Lower lobe of right lung (tissue), 2 donors: ENCODE results near the gene STK32C. TPM values are rescaled to one million over a fixed set of nuclear protein-coding genes. Genes with fewer than 3 reads are reported as not detected.

ENCODE experiments used
- ATAC-seq, 2 donors: fragments of 200-7000 bp; cut with Tn5 transposase; one replicate each; pipeline ENCODE4 v1.9.1; 2020 to 2022; ENCODE audit warnings: mild to moderate bottlenecking in 2 of 2, moderate library complexity in 2 of 2
- DNase-seq: peaks from one replicate; pipeline ENCODE4 v3.0.0-alpha.2; 2020
- H3K27ac ChIP-seq: fragments of 200-600 bp; one replicate; pipeline ENCODE4 v1.8.0; 2022
- H3K27me3 ChIP-seq: fragments of 200-600 bp; one replicate; pipeline ENCODE4 v1.8.0; 2022; ENCODE audit warnings: low read depth
- H3K36me3 ChIP-seq: fragments of 200-600 bp; one replicate; pipeline ENCODE4 v1.8.0; 2022; ENCODE audit warnings: mild to moderate bottlenecking
- H3K4me1 ChIP-seq: fragments of 200-600 bp; one replicate; pipeline ENCODE4 v1.8.0; 2022
- H3K4me3 ChIP-seq: fragments of 200-600 bp; one replicate; pipeline ENCODE4 v1.8.0; 2022; ENCODE audit warnings: mild to moderate bottlenecking
- H3K9me3 ChIP-seq: fragments of 200-600 bp; one replicate; pipeline ENCODE4 v1.8.0; 2022
- CTCF ChIP-seq: fragments of 200-600 bp; IDR thresholded peaks from one replicate; pipeline ENCODE4 v1.8.0; 2022; ENCODE audit warnings: antibody characterized with exemption, mild to moderate bottlenecking
- intact Hi-C: fragments of 100-400 bp; cut with DNase I; formaldehyde crosslinking; loops from one replicate; pipeline ENCODE4 v1.11.0; 2022
- total RNA-seq: library from RNA; stranded (reverse); fragmentation: NEBNext Ultra II Directional; extraction: Animal tissue kit (Norgen Biotek cat#: 25700); gene quantifications from one replicate; pipeline ENCODE4 v1.2.1, GENCODE V29; 2021
- donor health status: DM: no; HTN: yes; CAD: no; lungs with severe emphysema.

The STK32C gene
- total RNA-seq, 1 donor from 2014 or later: 14.1 TPM

GRCh38 chr10:132237396-132237795 lies 70.4 kb downstream of the STK32C start:
- intact Hi-C loops: no loop called here
- ATAC-seq: no peak
- DNase-seq: no peak
- H3K36me3 ChIP-seq: no peaks in the 10 kb centered on the region
- no peak for TF ChIP-seq CTCF
- peaks cover 5% of the 10 kb centered on the region for H3K4me1 ChIP-seq
- H3K27ac ChIP-seq: no peak overlapping the region
- H3K4me3 ChIP-seq: no peak overlapping the region
- H3K27me3 ChIP-seq: no peaks in the 10 kb centered on the region
- H3K9me3 ChIP-seq: no peaks in the 10 kb centered on the region

- no peaks in the 10 kb centered on the region for H3K9me3 ChIP-seq
- ATAC-seq (no peak), DNase-seq (no peak)
- TF ChIP-seq CTCF: no peak
- no peaks in the 10 kb centered on the region for H3K36me3 ChIP-seq
- intact Hi-C loops: no loop called here
- H3K4me3 ChIP-seq: no peak overlapping the region
- no peaks in the 10 kb centered on the region for H3K27me3 ChIP-seq
- H3K4me1 ChIP-seq: peaks cover 5% of the 10 kb centered on the region
- H3K27ac ChIP-seq: no peak overlapping the region
These were observed 70.9 kb downstream of the STK32C start for GRCh38 chr10:132236881-132237280.

- TF ChIP-seq CTCF: no peak
- no peak for DNase-seq
- H3K27ac ChIP-seq: no peak overlapping the region
- no peaks in the 10 kb centered on the region for H3K36me3 ChIP-seq
- no peaks in the 10 kb centered on the region for H3K27me3 ChIP-seq
- no peaks in the 10 kb centered on the region for H3K9me3 ChIP-seq
- intact Hi-C loops: no loop called here
- peaks cover 5% of the 10 kb centered on the region for H3K4me1 ChIP-seq
- no peak for ATAC-seq
- H3K4me3 ChIP-seq: no peak overlapping the region
These were observed 71.6 kb downstream of the STK32C start for GRCh38 chr10:132236161-132236560.

GRCh38 chr10:132234860-132235259 lies 72.9 kb downstream of the STK32C start:
- H3K9me3 ChIP-seq: no peaks in the 10 kb centered on the region
- no peak for ATAC-seq
- peaks cover 14% of the 10 kb centered on the region for H3K4me1 ChIP-seq
- no peak overlapping the region for H3K4me3 ChIP-seq
- no peaks in the 10 kb centered on the region for H3K36me3 ChIP-seq
- no peak overlapping the region for H3K27ac ChIP-seq
- no peak for TF ChIP-seq CTCF
- no peak for DNase-seq
- no peaks in the 10 kb centered on the region for H3K27me3 ChIP-seq
- intact Hi-C loops: no loop called here

GRCh38 chr10:132233501-132234085 lies 74.2 kb downstream of the STK32C start:
- no peak for ATAC-seq
- Histone ChIP-seq H3K27me3 (no peaks in the 10 kb centered on the region), H3K27ac (no peak overlapping the region), H3K4me3 (no peak overlapping the region), H3K36me3 (no peaks in the 10 kb centered on the region), H3K9me3 (no peaks in the 10 kb centered on the region), H3K4me1 (peaks cover 14% of the 10 kb centered on the region)
- TF ChIP-seq CTCF: no peak
- no peak for DNase-seq
- intact Hi-C loops: no loop called here
